LNCaP clone FGC (cell line): ENCODE measurements around the gene TTLL5.

ENCODE experiments used
- DNase-seq: peaks from one replicate; pipeline ENCODE4 v3.0.0-alpha.2; 2011; ENCODE audit warnings: low read depth
- H3K4me3 ChIP-seq: 2 replicates; pipeline ENCODE4 v1.5.1; 2011; ENCODE audit warnings: mild to moderate bottlenecking, low read depth, low read length, control low read depth
- TF ChIP-seq, protein P1 (sequence below): IDR thresholded peaks from 2 replicates; pipeline ENCODE4 v1.5.1; 2012; ENCODE audit warnings: mild to moderate bottlenecking; ENCODE audit not compliant: control insufficient read depth, insufficient read depth; ENCODE audit errors: extremely low read depth

Gene TTLL5

DNA sequence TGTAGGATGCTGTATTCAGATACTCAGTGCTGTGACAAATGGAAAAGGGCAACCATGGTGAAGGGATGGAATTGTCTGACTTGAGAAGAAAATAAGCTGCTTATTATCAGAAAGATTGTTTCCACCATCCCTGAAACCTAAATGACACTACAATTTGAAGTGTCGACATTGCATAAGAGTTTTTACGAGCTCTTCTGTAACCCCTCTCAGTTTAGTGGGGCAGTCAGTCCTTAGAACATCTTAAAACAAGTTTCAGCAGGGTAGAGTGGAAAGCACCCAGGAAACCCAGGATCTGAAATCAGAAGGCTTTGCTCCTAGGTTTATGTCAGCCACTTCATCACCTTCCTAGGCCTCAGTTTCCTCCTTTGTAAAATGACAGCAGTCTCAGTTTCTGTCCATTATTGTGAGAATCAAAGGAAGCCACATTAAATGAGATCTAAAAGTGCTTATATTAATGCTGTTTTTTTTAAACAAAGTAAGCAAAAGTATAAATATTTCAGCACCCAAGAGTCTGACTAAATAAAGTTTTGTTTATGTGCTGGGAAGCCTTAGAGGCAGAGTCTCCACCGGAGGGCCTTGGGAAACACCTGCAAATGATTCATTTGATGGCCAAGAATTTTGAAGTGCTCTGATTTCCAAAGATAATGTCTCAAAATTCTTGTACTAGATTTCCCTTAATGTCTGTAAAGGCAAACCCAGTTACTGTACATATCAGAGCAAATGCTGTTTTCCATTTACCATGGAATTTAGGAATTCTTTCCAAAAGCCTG, 326.3 kb downstream of the TTLL5 start:
- TF ChIP-seq, protein P1, sequence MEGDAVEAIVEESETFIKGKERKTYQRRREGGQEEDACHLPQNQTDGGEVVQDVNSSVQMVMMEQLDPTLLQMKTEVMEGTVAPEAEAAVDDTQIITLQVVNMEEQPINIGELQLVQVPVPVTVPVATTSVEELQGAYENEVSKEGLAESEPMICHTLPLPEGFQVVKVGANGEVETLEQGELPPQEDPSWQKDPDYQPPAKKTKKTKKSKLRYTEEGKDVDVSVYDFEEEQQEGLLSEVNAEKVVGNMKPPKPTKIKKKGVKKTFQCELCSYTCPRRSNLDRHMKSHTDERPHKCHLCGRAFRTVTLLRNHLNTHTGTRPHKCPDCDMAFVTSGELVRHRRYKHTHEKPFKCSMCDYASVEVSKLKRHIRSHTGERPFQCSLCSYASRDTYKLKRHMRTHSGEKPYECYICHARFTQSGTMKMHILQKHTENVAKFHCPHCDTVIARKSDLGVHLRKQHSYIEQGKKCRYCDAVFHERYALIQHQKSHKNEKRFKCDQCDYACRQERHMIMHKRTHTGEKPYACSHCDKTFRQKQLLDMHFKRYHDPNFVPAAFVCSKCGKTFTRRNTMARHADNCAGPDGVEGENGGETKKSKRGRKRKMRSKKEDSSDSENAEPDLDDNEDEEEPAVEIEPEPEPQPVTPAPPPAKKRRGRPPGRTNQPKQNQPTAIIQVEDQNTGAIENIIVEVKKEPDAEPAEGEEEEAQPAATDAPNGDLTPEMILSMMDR, result no peak
- DNase-seq, result no peak

DNA sequence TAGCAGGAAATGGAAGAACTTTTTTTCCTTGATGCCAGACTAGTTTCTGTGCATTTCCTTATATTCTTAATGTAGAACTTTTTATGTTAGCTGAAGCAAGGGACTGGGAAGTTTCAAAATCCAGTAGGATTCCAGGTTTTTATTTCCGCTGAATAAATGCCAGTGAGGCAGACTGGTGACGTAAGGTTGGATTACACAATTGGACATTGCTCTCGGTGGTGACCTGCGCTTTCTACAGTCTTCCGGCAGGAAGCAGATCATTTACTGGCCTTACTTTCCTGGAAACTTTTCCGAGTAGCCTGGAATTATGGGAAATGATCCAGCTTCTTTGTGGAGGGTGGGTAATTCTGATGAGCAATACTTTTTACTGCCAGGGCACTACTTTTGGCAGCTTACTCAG, 328.1 kb downstream of the TTLL5 start:
- DNase-seq, result no peak
- TF ChIP-seq, protein P1, result no peak
- H3K4me3 ChIP-seq, result no peak overlapping the region

More for the DNA sequence above, 326.3 kb downstream of the TTLL5 start:
- H3K4me3 ChIP-seq, result no peak overlapping the region

DNA sequence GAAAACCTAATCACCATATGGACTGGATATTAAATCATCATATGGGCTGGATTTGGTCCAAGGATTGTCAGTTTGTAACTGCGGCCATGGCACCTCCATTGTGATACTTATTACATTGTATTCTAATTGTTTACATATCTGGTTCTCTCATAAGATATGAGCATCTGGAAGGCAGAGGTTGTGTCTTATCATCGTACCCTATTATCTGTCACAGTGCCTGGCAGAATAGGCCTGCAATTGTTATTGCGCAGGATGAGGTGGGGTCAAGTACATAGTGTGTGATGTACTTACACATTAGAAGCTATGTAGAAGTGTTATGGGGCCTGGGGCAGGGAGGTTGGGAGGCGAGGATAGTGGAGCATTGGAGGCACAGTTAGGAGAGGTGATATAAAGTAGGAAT, 329.3 kb downstream of the TTLL5 start:
- H3K4me3 ChIP-seq, result no peak overlapping the region
- TF ChIP-seq, protein P1, result no peak
- DNase-seq, result no peak

DNA sequence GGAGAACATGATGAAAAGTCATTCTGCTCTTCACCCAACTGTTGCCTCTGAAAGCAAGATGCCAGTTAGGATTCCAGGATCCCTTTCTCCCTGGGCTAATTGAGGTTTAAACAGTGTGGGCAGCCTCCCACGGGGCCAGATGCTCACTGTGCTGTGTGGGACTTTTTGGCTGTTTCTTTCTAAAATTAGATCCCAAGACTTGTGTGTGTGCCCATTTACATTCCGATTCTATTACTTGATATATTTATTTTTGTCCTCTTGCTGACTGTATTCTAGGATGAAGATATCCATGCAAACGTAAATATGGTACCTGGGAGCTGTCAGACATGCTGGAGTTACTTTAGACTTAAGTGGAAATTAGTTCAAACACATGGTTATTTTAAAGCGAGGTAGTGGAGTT, 330.7 kb downstream of the TTLL5 start:
- TF ChIP-seq, protein P1, result no peak
- no peak for DNase-seq
- H3K4me3 ChIP-seq, result no peak overlapping the region

DNA sequence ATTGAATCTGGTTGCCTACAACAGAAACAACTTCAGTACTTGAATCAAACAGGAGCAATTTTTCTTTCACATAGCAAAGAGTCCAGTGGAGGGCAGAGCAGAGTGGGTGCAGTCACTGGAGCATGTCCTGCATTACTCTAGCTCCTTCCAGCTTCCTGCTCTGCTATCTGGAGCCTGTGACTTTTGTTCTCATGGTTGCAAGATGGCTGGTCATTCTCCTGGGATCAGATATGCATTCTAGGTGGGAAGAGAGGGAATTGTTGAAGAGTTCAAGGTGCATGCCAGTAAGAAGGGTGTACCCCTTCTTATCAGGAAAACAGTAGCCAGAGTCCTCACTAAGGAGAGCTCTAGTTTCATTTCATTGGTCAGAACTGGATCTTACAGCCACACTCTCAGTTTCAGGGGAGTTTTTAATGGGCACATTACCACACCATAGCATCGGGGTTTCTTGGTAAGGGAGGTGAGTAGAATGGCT, 332.6 kb downstream of the TTLL5 start:
- no peak for DNase-seq
- TF ChIP-seq, protein P1, result no peak
- H3K4me3 ChIP-seq, result no peak overlapping the region

DNA sequence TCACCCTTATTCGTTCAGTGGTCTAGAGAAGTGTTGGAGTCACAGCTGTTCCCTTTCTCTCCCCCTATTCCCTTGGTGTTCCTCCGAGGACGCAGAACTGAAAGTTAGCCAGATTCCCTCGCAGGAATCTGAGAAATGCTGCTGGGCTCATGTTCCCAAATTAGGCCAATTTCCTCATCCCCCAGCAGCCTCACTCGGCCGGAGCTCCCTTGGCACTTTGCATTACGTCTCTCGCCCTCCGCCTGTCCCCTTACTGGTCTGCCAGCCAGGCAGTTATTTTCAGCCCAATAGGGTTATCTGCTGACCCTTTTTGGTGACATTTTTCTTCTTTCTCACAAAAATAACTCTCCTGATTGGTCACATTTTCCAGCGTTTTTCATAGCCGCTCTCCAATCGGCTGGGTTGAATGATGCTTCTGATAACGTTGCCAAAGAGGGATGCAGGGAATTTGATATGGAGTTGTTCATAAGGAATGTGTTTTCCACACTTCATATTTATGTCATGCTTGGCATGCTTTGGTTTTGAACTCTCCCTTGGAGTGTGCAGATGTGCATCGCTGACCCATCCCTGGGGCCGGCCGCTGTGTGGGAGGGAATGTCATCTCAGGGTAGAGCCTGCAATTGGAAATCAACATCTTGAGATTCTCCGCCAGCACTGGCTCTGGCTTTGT, 334.5 kb downstream of the TTLL5 start:
- no peak for DNase-seq
- TF ChIP-seq, protein P1, result no peak
- H3K4me3 ChIP-seq, result no peak overlapping the region
